ENCODE data around the gene ENHO.
A peak's percentile ranks its signal among the peaks of the same experiment; 100 is the strongest.

The ENHO gene

DNA sequence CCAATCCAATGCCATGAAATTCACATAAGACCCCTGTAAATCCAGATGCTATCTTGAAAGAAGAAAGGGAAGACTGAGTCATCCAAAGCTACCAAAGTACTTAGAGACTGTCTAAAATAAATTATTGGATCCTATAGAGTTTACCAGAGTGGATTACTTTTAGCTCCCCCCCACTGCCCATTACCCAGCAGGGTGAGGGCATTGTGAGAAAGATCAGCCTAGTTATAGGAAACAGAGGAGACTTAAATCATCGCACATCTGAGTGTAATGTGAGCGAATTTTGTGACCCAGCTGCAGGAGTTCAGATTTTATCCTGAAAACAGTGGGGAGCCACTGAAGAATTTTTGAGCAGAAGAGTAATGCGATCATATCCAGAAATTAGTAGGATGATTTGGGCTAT is 1.6 kb upstream of the ENHO start:
- no peak overlapping the region for H4K12ac ChIP-seq (ENCODE audit: low read depth, low read length)
- H3K36me3 ChIP-seq (ENCODE audit: control insufficient read depth in 1 of 2, insufficient read depth in 2 of 2, low read length in 2 of 2) = no peaks in the 10 kb centered on the region
- no peak overlapping the region for H2BK120ac ChIP-seq (ENCODE audit: insufficient read depth, low read length, poor library complexity)
- no peak overlapping the region for H4K8ac ChIP-seq (ENCODE audit: low read depth, low read length)
- H3K4ac ChIP-seq (ENCODE audit: low read depth, low read length) = no peak overlapping the region
- H3K79me2 ChIP-seq (ENCODE audit: control insufficient read depth, insufficient read depth, low read length, poor library complexity) = no peaks in the 10 kb centered on the region
- H2BK5ac ChIP-seq (ENCODE audit: low read depth, low read length, poor library complexity) = no peak overlapping the region
- H3K79me1 ChIP-seq (ENCODE audit: low read length) = no peaks in the 10 kb centered on the region
- no CpG with 5 or more reads among the region's 3 CpGs for WGBS (ENCODE audit: extremely low coverage, insufficient coverage, insufficient read length)
- H2AK5ac ChIP-seq (ENCODE audit: low read length) = no peak overlapping the region
- H3K27ac ChIP-seq (ENCODE audit: low read depth, low read length) = no peak overlapping the region
- DNase-seq = no peak
- no peak overlapping the region for H3K14ac ChIP-seq (ENCODE audit: low read length)
- H3K9me3 ChIP-seq (ENCODE audit: insufficient read depth, low read depth, low read length) = peaks cover 4% of the 10 kb centered on the region
- no peaks in the 10 kb centered on the region for H3K27me3 ChIP-seq (ENCODE audit: insufficient read depth, low read length)
- no peak overlapping the region for H3K9ac ChIP-seq (ENCODE audit: low read length)
- no peak overlapping the region for H3K23ac ChIP-seq (ENCODE audit: low read length)
- no peak overlapping the region for H3K4me3 ChIP-seq (ENCODE audit: low read depth, low read length)
- H4K91ac ChIP-seq (ENCODE audit: low read depth, low read length) = no peak overlapping the region
- no peak overlapping the region for H2AFZ ChIP-seq (ENCODE audit: insufficient read depth, low read length, poor library complexity)
- no peak overlapping the region for H3K18ac ChIP-seq (ENCODE audit: low read length)
- no peak overlapping the region for H3K4me2 ChIP-seq (ENCODE audit: low read length)
- peaks cover 3 to 10% of the 10 kb centered on the region in 2 experiments for H3K4me1 ChIP-seq (ENCODE audit: control insufficient read depth in 1 of 2, insufficient read depth in 2 of 2, low read length in 2 of 2)
- no peak overlapping the region for H2BK12ac ChIP-seq (ENCODE audit: low read length)

GRCh38 chr9:34522091-34522887 is 501 bp downstream of the ENHO start:
- H3K18ac ChIP-seq (ENCODE audit: low read length) = no peak overlapping the region
- no peak overlapping the region for H2BK120ac ChIP-seq (ENCODE audit: insufficient read depth, low read length, poor library complexity)
- H3K79me1 ChIP-seq (ENCODE audit: low read length) = no peaks in the 10 kb centered on the region
- H4K12ac ChIP-seq (ENCODE audit: low read depth, low read length) = no peak overlapping the region
- H3K9ac ChIP-seq (ENCODE audit: low read length) = peak overlapping the region; percentile 20
- H3K4ac ChIP-seq (ENCODE audit: low read depth, low read length) = no peak overlapping the region
- peak overlapping the region; percentile 73 for H3K4me2 ChIP-seq (ENCODE audit: low read length)
- no peaks in the 10 kb centered on the region for H3K27me3 ChIP-seq (ENCODE audit: insufficient read depth, low read length)
- H3K23ac ChIP-seq (ENCODE audit: low read length) = no peak overlapping the region
- peaks cover 3 to 10% of the 10 kb centered on the region in 2 experiments for H3K4me1 ChIP-seq (ENCODE audit: control insufficient read depth in 1 of 2, insufficient read depth in 2 of 2, low read length in 2 of 2)
- no peak for DNase-seq
- no peak overlapping the region for H2BK12ac ChIP-seq (ENCODE audit: low read length)
- H3K14ac ChIP-seq (ENCODE audit: low read length) = no peak overlapping the region
- H2BK5ac ChIP-seq (ENCODE audit: low read depth, low read length, poor library complexity) = no peak overlapping the region
- H3K9me3 ChIP-seq (ENCODE audit: insufficient read depth, low read depth, low read length) = peaks cover 4% of the 10 kb centered on the region
- H3K79me2 ChIP-seq (ENCODE audit: control insufficient read depth, insufficient read depth, low read length, poor library complexity) = no peaks in the 10 kb centered on the region
- peak overlapping the region; percentile 46 for H2AFZ ChIP-seq (ENCODE audit: insufficient read depth, low read length, poor library complexity)
- no peak overlapping the region for H4K91ac ChIP-seq (ENCODE audit: low read depth, low read length)
- no CpG with 5 or more reads among the region's 31 CpGs for WGBS (ENCODE audit: extremely low coverage, insufficient coverage, insufficient read length)
- H3K27ac ChIP-seq (ENCODE audit: low read depth, low read length) = no peak overlapping the region
- H4K8ac ChIP-seq (ENCODE audit: low read depth, low read length) = peak overlapping the region; percentile 22
- H2AK5ac ChIP-seq (ENCODE audit: low read length) = no peak overlapping the region
- no peaks in the 10 kb centered on the region for H3K36me3 ChIP-seq (ENCODE audit: control insufficient read depth in 1 of 2, insufficient read depth in 2 of 2, low read length in 2 of 2)
- H3K4me3 ChIP-seq (ENCODE audit: low read depth, low read length) = peak overlapping the region; percentile 66

DNA sequence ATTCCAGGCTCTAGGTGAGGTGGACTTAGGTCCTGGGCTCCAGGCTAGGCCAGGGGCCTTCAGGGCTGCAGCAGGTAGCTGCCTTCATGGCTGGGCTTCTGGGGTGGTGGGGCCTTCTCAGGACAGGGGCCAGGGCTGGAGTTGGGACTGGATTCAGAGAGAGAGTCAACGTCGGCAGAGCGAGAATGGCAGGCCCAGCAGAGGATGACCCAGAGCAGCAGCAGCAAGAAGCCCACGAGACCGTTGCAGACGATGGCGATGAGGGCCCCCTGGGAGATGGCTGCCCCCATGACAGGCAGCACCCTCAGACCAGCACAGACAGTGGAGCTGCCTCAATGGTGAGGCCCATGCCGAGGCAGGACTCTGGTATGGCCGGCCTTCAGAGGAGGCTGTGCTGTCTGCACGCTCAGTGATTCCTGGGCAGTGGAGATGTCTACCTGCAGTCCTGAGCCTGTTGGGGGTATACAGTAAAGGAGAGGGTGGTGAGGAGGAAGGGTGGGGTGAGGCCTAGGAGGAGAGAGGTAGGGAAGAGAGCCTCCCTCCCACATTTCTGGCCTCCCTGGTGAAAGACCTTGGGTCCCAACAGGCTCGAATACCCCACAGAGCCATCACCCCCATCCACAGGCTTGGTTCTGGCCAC is 1.3 kb downstream of the ENHO start:
- Histone ChIP-seq H3K4me3 (ENCODE audit: low read depth, low read length) (no peak overlapping the region), H3K4me1 (ENCODE audit: control insufficient read depth in 1 of 2, insufficient read depth in 2 of 2, low read length in 2 of 2) (peaks cover 3 to 10% of the 10 kb centered on the region in 2 experiments), H2BK5ac (ENCODE audit: low read depth, low read length, poor library complexity) (no peak overlapping the region), H3K23ac (ENCODE audit: low read length) (no peak overlapping the region), H3K79me1 (ENCODE audit: low read length) (no peaks in the 10 kb centered on the region), H3K18ac (ENCODE audit: low read length) (no peak overlapping the region), H3K9ac (ENCODE audit: low read length) (no peak overlapping the region), H2BK120ac (ENCODE audit: insufficient read depth, low read length, poor library complexity) (no peak overlapping the region), H3K27me3 (ENCODE audit: insufficient read depth, low read length) (no peaks in the 10 kb centered on the region), H3K27ac (ENCODE audit: low read depth, low read length) (no peak overlapping the region), H2AFZ (ENCODE audit: insufficient read depth, low read length, poor library complexity) (no peak overlapping the region), H3K9me3 (ENCODE audit: insufficient read depth, low read depth, low read length) (peaks cover 4% of the 10 kb centered on the region), H4K8ac (ENCODE audit: low read depth, low read length) (no peak overlapping the region), H2BK12ac (ENCODE audit: low read length) (no peak overlapping the region), H3K79me2 (ENCODE audit: control insufficient read depth, insufficient read depth, low read length, poor library complexity) (no peaks in the 10 kb centered on the region), H3K4ac (ENCODE audit: low read depth, low read length) (no peak overlapping the region), H3K4me2 (ENCODE audit: low read length) (no peak overlapping the region), H3K14ac (ENCODE audit: low read length) (no peak overlapping the region), H2AK5ac (ENCODE audit: low read length) (no peak overlapping the region), H4K12ac (ENCODE audit: low read depth, low read length) (no peak overlapping the region), H4K91ac (ENCODE audit: low read depth, low read length) (no peak overlapping the region), H3K36me3 (ENCODE audit: control insufficient read depth in 1 of 2, insufficient read depth in 2 of 2, low read length in 2 of 2) (no peaks in the 10 kb centered on the region)
- WGBS (ENCODE audit: extremely low coverage, insufficient coverage, insufficient read length) = no CpG with 5 or more reads among the region's 11 CpGs
- no peak for DNase-seq

DNA sequence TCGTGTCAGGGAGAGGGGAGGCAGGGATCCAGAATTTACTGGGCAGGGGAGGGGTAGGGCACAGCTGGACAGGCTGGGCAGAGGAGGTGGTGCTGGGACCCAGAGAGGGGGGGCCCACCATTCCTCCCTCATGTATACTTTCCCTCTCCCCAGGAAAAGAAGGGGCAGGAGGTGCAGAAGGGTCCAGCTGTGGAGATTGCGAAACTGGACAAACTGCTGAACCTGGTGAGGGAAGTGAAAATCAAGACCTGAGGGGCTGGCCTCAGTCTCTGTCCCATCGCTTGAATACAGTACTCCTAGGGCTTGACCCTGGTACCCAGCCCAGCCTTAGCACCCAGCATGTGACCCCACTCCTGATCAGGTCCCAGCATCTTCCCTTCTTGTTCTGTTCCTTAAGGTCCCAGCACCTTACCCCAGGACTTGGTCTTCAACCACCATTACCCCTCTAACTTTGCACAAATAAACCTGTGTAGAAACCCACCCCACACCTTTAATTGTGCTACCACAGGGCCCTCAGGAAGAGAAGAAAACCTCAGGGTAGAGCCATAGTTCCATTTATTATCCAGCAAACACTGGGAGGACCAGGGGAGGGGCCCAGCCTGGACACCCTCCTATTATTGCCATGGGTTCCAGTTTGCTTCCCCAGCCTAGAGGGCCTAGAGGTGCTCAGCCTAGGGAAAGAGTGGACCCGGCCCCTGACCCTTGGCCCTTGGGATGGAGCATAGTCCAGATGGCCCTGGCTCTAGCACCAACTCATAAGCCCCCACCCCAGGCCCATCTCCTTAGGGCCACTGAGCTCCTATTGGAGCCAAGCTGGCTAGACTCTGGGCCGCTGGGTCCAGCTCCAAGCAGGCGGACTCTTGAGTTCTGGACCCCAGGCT is 2.0 kb downstream of the ENHO start:
- Histone ChIP-seq H3K23ac (ENCODE audit: low read length) (no peak overlapping the region), H2BK120ac (ENCODE audit: insufficient read depth, low read length, poor library complexity) (no peak overlapping the region), H3K9me3 (ENCODE audit: insufficient read depth, low read depth, low read length) (peaks cover 4% of the 10 kb centered on the region), H3K9ac (ENCODE audit: low read length) (no peak overlapping the region), H2BK12ac (ENCODE audit: low read length) (no peak overlapping the region), H3K27me3 (ENCODE audit: insufficient read depth, low read length) (no peaks in the 10 kb centered on the region), H3K4me3 (ENCODE audit: low read depth, low read length) (no peak overlapping the region), H3K14ac (ENCODE audit: low read length) (no peak overlapping the region), H3K18ac (ENCODE audit: low read length) (no peak overlapping the region), H4K12ac (ENCODE audit: low read depth, low read length) (no peak overlapping the region), H3K4ac (ENCODE audit: low read depth, low read length) (no peak overlapping the region), H3K36me3 (ENCODE audit: control insufficient read depth in 1 of 2, insufficient read depth in 2 of 2, low read length in 2 of 2) (no peaks in the 10 kb centered on the region), H2AFZ (ENCODE audit: insufficient read depth, low read length, poor library complexity) (no peak overlapping the region), H4K91ac (ENCODE audit: low read depth, low read length) (no peak overlapping the region), H2AK5ac (ENCODE audit: low read length) (no peak overlapping the region), H3K79me2 (ENCODE audit: control insufficient read depth, insufficient read depth, low read length, poor library complexity) (no peaks in the 10 kb centered on the region), H3K4me2 (ENCODE audit: low read length) (no peak overlapping the region), H3K4me1 (ENCODE audit: control insufficient read depth in 1 of 2, insufficient read depth in 2 of 2, low read length in 2 of 2) (peaks cover 3 to 10% of the 10 kb centered on the region in 2 experiments), H4K8ac (ENCODE audit: low read depth, low read length) (no peak overlapping the region), H3K79me1 (ENCODE audit: low read length) (no peaks in the 10 kb centered on the region), H2BK5ac (ENCODE audit: low read depth, low read length, poor library complexity) (no peak overlapping the region), H3K27ac (ENCODE audit: low read depth, low read length) (no peak overlapping the region)
- no peak for DNase-seq
- WGBS (ENCODE audit: extremely low coverage, insufficient coverage, insufficient read length) = no CpG with 5 or more reads among the region's 6 CpGs
